Spleen (tissue), 11 donors: ENCODE data around the gene SLC9A4. TPM values are rescaled to one million over a fixed set of nuclear protein-coding genes. Genes with fewer than 3 reads are reported as not detected.

Experiments used
- DNase-seq: peaks from one replicate; pipeline ENCODE4 v3.0.0-alpha.2; 2020
- H3K27ac ChIP-seq, 8 donors: fragments of 200-600 bp; sonication (generic) in 7 of 8; 1 replicate in 4 of 8; 2 replicates in 4 of 8; pipeline versions ENCODE4 v1.5.0 to v1.8.0; 2016 to 2021; ENCODE audit warnings: inconsistent platforms in 4 of 8, mild to moderate bottlenecking in 4 of 8, moderate library complexity in 1 of 8
- H3K27me3 ChIP-seq, 7 donors: fragments of 200-600 bp; sonication (generic) in 6 of 7; replicated peaks in 1 of 7; 1 replicate in 4 of 7; 2 replicates in 3 of 7; pipeline versions ENCODE4 v1.5.0 to v1.8.0; 2016 to 2021; ENCODE audit warnings: inconsistent platforms in 3 of 7, mild to moderate bottlenecking in 1 of 7
- H3K36me3 ChIP-seq, 6 donors: fragments of 200-600 bp; sonication (generic) in 5 of 6; 1 replicate in 4 of 6; 2 replicates in 2 of 6; pipeline versions ENCODE4 v1.5.0 to v1.8.0; 2016 to 2021; ENCODE audit warnings: inconsistent platforms in 2 of 6
- H3K4me1 ChIP-seq, 6 donors: fragments of 200-600 bp; sonication (generic) in 5 of 6; 1 replicate in 3 of 6; 2 replicates in 3 of 6; pipeline versions ENCODE4 v1.5.0 to v1.8.0; 2016 to 2021; ENCODE audit warnings: inconsistent platforms in 3 of 6
- H3K4me3 ChIP-seq, 8 donors: fragments of 200-600 bp; sonication (generic) in 7 of 8; 1 replicate in 4 of 8; 2 replicates in 4 of 8; pipeline versions ENCODE4 v1.5.0 to v1.8.0; 2016 to 2021; ENCODE audit warnings: inconsistent platforms in 4 of 8, mild to moderate bottlenecking in 4 of 8, moderate library complexity in 2 of 8
- H3K9me3 ChIP-seq, 8 donors: fragments of 200-600 bp; sonication (generic) in 7 of 8; 1 replicate in 4 of 8; 2 replicates in 4 of 8; pipeline versions ENCODE4 v1.5.0 to v1.8.0; 2016 to 2021; ENCODE audit warnings: inconsistent platforms in 4 of 8
- POLR2A ChIP-seq, 3 donors: fragments of 450-650 bp; IDR thresholded peaks; one replicate each; pipeline ENCODE4 v1.5.1; 2017; ENCODE audit warnings: antibody characterized with exemption in 3 of 3, mild to moderate bottlenecking in 1 of 3
- POLR2AphosphoS5 ChIP-seq, 3 donors: sonication (generic); formaldehyde crosslinking; IDR thresholded peaks; one replicate each; pipeline ENCODE4 v1.5.1; 2017; ENCODE audit warnings: antibody characterized with exemption in 3 of 3
- WGBS, 5 donors: extraction: QIAGEN DNeasy Blood & Tissue Kit in 3 of 5; methylation state at CpG; one replicate each; pipeline versions ENCODE4 v1.1.5 to v1.1.7; 2013 to 2018; 5-methylcytosine and 5-hydroxymethylcytosine counted together
- intact Hi-C: fragments of 100-400 bp; cut with DNase I; formaldehyde crosslinking; loops from one replicate; pipeline ENCODE4 v1.15.0; 2023; ENCODE audit warnings: low total_unique reads
- polyA plus RNA-seq, 3 donors: library from polyadenylated mRNA; stranded (reverse); fragments of 200-250 nt; gene quantifications; one replicate each; pipeline ENCODE4 v1.2.1, GENCODE V29; 2013
- total RNA-seq, 7 donors: library from RNA; depleted of rRNA in 3 of 7; stranded (reverse); fragments of >200 nt in 3 of 7; fragmentation: NEBNext Ultra II Directional in 4 of 7; extraction: Animal tissue kit (Norgen Biotek cat#: 25700) in 4 of 7; gene quantifications; one replicate each; pipeline versions ENCODE4 v1.1.0 to v1.2.1, GENCODE V29; 2016 to 2021
- TF ChIP-seq, protein P1 (sequence below), 11 experiments: fragments of 200-600 bp in 7 of 11; fragments of 450-650 bp in 4 of 11; sonication (generic) in 4 of 11; IDR thresholded peaks in 8 of 11; conservative IDR thresholded peaks in 3 of 11; 1 replicate in 7 of 11; 2 replicates in 4 of 11; pipeline versions ENCODE4 v1.4.0 to v1.8.0; 2016 to 2021; ENCODE audit warnings: antibody characterized with exemption in 11 of 11, inconsistent platforms in 4 of 11, mild to moderate bottlenecking in 1 of 11
- donor health status: healthy with polysubstance abuse.
- donor health status: DM: no; HTN: no; CAD: no; lungs with moderate emphysema.
- donor health status: DM: no; HTN: no; CAD: no.
- donor health status: Bipolar disorder and iron deficiency.
- donor health status: healthy.
- donor health status: DM: no; HTN: no; CAD: no.
- donor health status: DM: yes; HTN: yes; CAD: no.

The SLC9A4 gene
- total and polyA plus RNA-seq, 10 donors = 0.10 TPM; not detected in 9

DNA sequence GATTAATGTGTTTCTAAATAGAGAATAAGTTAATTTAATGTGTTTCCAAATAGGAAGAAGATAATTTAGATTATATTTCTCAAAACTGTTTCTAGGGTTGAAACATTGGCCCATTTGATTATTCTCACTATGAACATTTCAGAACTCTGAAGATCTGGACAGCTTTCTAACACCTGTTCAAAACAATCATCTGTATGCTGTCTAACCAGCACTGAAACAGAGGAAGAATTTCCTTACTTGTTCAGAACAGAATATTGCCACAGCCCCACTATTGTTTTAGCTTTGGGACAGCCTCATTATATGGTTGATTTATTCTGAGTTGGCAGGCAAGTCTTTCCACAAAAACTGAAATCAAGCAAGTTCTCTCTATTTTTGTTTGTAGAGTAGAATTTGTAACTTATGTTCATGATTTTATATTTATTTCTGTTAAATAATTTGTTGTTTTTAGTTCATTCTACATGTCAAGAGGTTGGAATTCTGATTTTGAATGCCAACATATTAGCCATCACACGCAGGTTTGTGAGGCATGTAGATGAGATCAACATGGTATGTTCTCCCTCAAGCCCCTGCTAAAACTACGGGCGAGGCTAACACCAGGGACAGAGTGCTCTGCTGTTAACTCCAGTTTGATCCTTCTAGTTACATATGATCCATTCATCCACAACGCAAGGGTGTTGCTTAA, 38.9 kb upstream of the SLC9A4 start:
- 95 to 97% (median 96%) methylated on average over 4 of the region's 4 CpGs for WGBS, 5 donors
- peak overlapping the region in 1 of 8 donors; percentile 84 for H3K27ac ChIP-seq
- no peak for DNase-seq
- intact Hi-C loops = no loop called here
- TF ChIP-seq POLR2AphosphoS5 (IDR thresholded peaks at IDR 0.05) = no peak
- TF ChIP-seq, protein P1, sequence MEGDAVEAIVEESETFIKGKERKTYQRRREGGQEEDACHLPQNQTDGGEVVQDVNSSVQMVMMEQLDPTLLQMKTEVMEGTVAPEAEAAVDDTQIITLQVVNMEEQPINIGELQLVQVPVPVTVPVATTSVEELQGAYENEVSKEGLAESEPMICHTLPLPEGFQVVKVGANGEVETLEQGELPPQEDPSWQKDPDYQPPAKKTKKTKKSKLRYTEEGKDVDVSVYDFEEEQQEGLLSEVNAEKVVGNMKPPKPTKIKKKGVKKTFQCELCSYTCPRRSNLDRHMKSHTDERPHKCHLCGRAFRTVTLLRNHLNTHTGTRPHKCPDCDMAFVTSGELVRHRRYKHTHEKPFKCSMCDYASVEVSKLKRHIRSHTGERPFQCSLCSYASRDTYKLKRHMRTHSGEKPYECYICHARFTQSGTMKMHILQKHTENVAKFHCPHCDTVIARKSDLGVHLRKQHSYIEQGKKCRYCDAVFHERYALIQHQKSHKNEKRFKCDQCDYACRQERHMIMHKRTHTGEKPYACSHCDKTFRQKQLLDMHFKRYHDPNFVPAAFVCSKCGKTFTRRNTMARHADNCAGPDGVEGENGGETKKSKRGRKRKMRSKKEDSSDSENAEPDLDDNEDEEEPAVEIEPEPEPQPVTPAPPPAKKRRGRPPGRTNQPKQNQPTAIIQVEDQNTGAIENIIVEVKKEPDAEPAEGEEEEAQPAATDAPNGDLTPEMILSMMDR (IDR thresholded peaks at IDR 0.05 in 8 of 11, conservative IDR thresholded peaks at IDR 0.05 in 3 of 11) = no peak
- no peak for TF ChIP-seq POLR2A (IDR thresholded peaks at IDR 0.05)
- H3K9me3 ChIP-seq = no peaks in the 10 kb centered on the region
- H3K36me3 ChIP-seq = peaks cover 0 to 21% (median 0%) of the 10 kb centered on the region in 6 donors
- no peaks in the 10 kb centered on the region for H3K27me3 ChIP-seq
- no peak overlapping the region for H3K4me3 ChIP-seq
- peaks cover 9 to 78% (median 21%) of the 10 kb centered on the region in 6 donors for H3K4me1 ChIP-seq

DNA sequence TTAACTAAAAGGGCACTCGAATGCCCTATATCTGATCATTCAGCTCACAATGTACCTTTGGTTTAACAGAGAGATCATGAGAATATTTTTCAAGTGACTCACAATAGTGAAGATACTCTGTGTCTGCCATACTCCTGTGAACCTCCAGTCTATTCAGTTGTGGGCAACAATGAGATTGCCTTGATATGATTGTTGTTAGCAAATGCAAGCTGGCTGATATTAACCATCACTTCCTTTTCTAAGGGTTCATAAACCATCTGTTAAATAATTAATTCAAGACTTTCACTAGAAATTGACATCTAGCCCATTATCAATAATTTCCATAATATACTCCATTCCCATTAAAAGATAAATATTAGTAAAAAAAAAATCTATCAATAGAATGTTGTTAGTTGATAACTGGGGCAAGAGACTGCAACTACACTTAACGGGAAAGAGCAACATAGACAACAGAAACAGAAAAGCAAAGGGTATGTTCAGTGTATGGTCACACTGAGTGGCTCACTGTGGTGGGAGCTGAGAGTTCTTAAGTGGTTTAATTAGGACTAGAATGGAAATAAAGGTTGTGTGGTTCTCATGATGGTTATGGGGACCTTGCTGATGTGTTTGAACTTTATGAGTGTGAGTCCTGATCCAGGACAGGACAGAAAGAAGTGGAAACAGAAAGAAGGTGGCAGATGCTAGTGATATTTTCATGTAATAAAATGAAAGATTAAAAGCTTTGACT, 38.2 kb upstream of the SLC9A4 start:
- DNase-seq = no peak
- Histone ChIP-seq H3K27ac (peak overlapping the region in 1 of 8 donors; percentile 84), H3K9me3 (no peaks in the 10 kb centered on the region), H3K36me3 (peaks cover 0 to 21% (median 0%) of the 10 kb centered on the region in 6 donors), H3K27me3 (no peaks in the 10 kb centered on the region), H3K4me1 (peaks cover 9 to 76% (median 21%) of the 10 kb centered on the region in 6 donors), H3K4me3 (no peak overlapping the region)
- TF ChIP-seq POLR2AphosphoS5 (IDR thresholded peaks at IDR 0.05) = no peak
- TF ChIP-seq, protein P1 (IDR thresholded peaks at IDR 0.05 in 8 of 11, conservative IDR thresholded peaks at IDR 0.05 in 3 of 11) = no peak
- no peak for TF ChIP-seq POLR2A (IDR thresholded peaks at IDR 0.05)
- intact Hi-C loops = no loop called here
- WGBS, 5 donors = 83 to 95% (median 92%) methylated on average over 2 of the region's 2 CpGs

DNA sequence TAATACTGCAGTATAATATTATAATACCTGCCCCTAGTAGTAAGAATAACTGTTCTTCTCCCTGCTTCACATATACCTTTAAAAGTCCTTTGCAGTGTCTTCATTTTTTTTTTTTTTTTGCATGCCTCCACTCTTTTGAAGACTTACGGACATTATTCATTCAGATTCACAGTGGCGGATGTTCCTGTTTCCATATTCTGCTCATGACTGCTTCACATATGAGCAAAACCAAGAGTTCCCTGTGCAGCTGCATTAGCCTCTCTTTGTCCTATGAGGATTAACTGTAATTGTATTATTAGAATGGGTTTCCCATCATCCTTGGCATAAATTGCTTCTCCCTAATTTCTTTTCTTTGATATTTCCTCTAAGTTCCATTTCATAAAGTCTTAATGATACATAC, 37.3 kb upstream of the SLC9A4 start:
- Histone ChIP-seq H3K27me3 (no peaks in the 10 kb centered on the region), H3K36me3 (peaks cover 0 to 21% (median 0%) of the 10 kb centered on the region in 6 donors), H3K9me3 (no peaks in the 10 kb centered on the region), H3K4me3 (peak overlapping the region in 1 of 8 donors; percentile 20), H3K4me1 (peaks cover 9 to 70% (median 21%) of the 10 kb centered on the region in 6 donors), H3K27ac (peak overlapping the region in 7 of 8 donors; percentile 16 to 84 (median 63))
- no peak for DNase-seq
- TF ChIP-seq POLR2A (IDR thresholded peaks at IDR 0.05) = no peak
- TF ChIP-seq POLR2AphosphoS5 (IDR thresholded peaks at IDR 0.05) = no peak
- TF ChIP-seq, protein P1 (IDR thresholded peaks at IDR 0.05 in 8 of 11, conservative IDR thresholded peaks at IDR 0.05 in 3 of 11) = no peak
- intact Hi-C loops = no loop called here
- 50 to 71% (median 66%) methylated on average over 2 of the region's 2 CpGs for WGBS, 5 donors

DNA sequence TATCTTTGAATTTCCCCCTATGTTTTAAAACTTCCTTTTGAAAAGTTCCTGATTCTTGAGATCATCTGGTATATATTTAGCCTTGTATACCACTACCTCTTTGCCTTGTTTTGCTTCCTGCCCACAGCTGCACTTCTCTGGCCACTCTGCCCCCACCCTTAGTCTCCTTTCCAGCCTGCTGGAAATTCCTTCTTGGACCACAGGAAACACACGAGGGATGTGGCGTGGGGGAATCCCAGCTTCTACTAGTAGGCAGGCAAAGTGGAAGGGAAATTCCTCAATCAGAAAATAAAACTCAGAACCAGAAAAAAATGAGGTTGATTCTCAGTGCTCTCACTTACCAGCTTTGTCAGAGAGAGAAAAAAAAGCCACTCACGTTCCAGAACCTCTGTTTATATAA, 36.7 kb upstream of the SLC9A4 start:
- no peaks in the 10 kb centered on the region for H3K27me3 ChIP-seq
- no peak for DNase-seq
- peaks cover 0 to 25% (median 0%) of the 10 kb centered on the region in 6 donors for H3K36me3 ChIP-seq
- intact Hi-C loops = no loop called here
- TF ChIP-seq, protein P1 (IDR thresholded peaks at IDR 0.05 in 8 of 11, conservative IDR thresholded peaks at IDR 0.05 in 3 of 11) = no peak
- TF ChIP-seq POLR2A (IDR thresholded peaks at IDR 0.05) (no peak), POLR2AphosphoS5 (IDR thresholded peaks at IDR 0.05) (peak in 1 of 3 donors; percentile 44)
- WGBS, 5 donors = 6 to 13% (median 7%) methylated on average over 3 of the region's 3 CpGs
- H3K9me3 ChIP-seq = no peaks in the 10 kb centered on the region
- peak overlapping the region in 1 of 8 donors; percentile 20 for H3K4me3 ChIP-seq
- H3K4me1 ChIP-seq = peaks cover 9 to 64% (median 21%) of the 10 kb centered on the region in 6 donors
- H3K27ac ChIP-seq = peak overlapping the region in 7 of 8 donors; percentile 16 to 84 (median 63)
